NCI-H1694 (cell line): ENCODE data around the gene KNDC1.
"Not testable (repeated sequence)": the region's sequence is repeated elsewhere in the genome, so short reads cannot be mapped to it uniquely, and the experiment has no call there.

Experiments used
- DNase-seq: peaks from one replicate; lab custom pipeline; 2025; lab: John Stamatoyannopoulos, UW

The KNDC1 gene

DNA sequence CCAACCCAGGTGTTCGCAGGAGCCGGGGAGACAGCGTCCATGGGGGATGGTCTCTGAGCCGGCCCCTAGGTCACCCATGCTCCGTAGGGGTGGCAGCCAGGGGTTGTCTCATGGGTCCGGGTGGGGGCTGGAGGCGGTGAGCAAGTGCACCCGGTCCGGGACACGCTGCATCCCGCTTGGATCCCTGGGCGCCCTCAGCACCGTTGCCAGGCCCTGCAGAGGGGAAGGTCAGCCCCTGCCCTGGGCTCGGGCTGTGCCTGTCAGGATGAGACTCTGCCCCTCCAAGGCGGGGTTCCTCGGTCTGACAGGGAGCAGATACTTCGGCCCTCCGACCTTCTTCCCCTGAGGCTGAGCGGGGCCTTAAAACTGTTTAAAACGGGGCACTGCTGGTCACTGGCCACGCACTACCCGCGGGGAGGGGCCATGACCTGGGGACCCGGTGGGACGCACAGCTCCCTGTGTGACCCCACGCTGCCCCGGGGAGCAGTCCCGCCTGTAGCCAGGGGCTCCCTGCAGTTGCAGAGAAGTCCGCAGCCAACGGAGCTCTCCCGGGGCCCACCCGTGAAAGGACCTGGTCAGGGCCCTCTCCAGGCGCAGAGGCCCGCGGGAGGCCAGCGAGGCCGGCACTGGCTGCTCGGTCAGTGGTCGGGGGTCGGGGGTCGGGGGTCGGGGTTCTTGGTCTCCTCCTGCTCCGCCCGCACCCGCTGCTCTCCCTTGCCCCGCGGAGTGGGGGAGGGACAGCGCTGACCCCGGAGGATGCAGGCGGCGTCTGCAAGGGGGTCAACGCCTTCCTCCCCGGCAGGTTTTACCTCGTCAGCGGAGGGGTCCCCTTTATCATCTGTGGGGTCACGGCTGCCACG lies 33.4 kb upstream of the KNDC1 start:
- no peak for DNase-seq

- DNase-seq: no peak
Observed at GRCh38 chr10:133127291-133128125, 32.5 kb upstream of the KNDC1 start.

DNA sequence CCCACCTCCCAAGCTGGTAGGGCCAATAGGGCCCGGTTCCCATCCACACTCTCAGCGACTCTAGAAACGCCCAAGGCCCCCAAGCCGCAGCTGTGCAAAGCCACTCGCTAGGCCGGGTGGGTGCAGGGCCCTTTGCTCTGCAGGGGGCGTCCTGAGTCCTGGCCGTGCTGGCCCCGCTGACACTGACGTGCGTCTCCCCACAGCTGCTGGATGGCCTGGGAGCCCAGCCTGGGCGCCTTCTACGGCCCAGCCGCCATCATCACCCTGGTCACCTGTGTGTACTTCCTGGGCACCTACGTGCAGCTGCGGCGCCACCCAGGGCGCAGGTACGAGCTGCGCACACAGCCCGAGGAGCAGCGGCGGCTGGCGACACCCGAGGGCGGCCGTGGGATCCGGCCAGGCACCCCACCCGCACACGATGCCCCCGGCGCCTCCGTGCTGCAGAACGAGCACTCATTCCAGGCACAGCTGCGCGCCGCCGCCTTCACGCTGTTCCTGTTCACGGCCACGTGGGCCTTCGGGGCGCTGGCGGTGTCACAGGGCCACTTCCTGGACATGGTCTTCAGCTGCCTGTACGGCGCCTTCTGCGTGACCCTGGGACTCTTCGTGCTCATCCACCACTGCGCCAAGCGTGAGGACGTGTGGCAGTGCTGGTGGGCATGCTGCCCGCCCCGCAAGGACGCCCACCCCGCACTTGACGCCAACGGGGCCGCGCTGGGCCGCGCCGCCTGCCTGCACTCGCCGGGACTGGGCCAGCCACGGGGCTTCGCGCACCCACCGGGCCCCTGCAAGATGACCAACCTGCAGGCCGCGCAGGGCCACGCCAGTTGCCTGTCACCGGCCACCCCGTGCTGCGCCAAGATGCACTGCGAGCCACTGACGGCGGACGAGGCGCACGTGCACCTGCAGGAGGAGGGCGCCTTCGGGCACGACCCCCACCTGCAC lies 31.6 kb upstream of the KNDC1 start:
- DNase-seq: no peak

DNA sequence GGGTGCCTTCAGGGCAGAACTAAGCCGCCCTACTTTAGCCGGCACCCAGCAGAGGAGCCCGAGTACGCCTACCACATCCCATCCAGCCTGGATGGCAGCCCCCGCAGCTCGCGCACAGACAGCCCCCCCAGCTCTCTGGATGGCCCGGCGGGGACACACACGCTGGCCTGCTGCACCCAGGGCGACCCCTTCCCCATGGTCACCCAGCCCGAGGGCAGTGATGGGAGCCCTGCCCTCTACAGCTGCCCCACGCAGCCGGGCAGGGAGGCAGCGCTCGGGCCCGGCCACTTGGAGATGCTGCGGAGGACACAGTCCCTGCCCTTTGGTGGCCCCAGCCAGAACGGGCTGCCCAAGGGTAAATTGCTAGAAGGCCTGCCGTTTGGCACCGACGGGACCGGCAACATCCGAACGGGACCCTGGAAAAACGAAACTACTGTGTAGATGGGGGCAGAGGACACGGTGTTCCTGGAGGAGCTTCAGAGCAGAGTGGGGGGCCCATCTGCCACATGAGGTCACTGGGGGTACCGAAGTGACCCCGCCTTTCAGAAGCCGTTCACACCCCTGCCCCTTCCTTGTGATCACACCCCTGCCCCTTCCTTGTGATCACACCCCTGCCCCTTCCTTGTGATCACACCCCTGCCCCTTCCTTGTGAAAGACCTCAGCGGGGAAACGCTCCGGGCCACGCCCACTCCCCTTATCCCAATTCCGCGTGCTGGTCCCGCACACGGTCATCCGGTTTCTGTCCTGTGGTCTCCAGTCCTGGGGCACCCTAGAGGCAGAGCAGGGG lies 30.8 kb upstream of the KNDC1 start:
- no peak for DNase-seq

DNA sequence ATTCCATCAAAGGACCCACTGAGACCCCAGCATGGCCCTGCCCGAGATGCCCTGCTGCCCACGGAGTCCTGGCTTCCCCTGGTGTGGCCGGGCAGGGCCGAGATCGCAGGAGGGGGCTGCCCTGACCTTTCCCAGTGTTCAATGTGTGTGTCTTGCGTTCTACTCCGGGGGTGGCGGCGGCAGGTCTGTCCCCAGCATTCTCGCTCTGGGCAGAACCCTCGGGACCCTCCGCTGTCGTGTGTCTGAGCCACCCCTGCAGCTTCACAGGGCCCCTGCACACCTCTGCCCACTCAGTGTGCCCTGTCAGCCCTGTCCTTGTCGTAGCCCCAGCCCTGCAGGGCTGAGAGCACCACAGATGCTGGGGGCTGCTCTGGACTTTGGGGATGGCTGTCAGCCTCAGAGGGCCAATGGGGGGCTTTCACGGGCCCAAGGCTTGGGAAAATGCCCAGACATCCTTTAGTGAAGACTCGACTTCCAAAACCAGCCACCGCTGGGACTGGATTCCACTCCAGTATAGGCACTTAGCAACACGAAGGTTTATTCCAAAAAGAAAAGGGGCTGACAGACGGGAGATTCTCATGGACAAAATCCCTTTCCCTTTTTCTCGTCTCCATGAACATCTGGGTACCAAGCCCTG lies 30.0 kb upstream of the KNDC1 start:
- no peak for DNase-seq

DNA sequence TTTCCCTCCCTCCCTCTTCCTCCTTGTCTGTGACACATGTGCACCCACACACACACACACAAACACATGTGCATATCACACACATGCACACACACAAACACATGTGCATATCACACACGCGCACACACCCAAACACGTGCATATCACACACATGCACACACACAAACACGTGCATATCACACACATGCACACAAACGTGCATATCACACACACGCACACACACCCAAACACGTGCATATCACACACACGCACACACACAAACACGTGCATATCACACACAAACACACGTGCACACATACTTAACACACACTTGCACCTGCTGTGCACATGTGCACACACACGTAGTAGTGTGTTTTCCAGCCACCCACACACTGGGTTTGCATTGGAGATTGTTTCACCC lies 29.4 kb upstream of the KNDC1 start:
- DNase-seq: no peak

DNA sequence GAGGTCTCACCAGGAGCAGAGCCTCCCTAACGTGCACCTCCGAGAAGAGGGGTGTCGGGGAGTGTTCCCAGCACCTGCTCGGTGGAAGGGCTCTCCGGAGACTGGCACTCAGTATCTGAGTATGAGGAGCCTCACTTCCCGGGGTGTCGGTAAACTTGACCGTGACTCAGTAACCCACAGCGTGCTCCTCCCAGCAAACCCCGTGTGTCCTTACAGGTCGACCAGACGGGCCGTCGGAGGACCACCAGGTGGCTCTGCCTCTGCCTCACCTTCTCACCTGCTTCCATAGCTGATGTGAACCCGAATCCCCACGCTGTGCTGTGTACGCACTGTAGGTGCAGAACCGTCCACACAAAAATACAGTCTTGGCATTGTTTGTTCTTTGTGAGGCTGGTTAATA lies 29.0 kb upstream of the KNDC1 start:
- no peak for DNase-seq

- DNase-seq: no peak
Observed at GRCh38 chr10:133131734-133132472, 28.1 kb upstream of the KNDC1 start.

DNA sequence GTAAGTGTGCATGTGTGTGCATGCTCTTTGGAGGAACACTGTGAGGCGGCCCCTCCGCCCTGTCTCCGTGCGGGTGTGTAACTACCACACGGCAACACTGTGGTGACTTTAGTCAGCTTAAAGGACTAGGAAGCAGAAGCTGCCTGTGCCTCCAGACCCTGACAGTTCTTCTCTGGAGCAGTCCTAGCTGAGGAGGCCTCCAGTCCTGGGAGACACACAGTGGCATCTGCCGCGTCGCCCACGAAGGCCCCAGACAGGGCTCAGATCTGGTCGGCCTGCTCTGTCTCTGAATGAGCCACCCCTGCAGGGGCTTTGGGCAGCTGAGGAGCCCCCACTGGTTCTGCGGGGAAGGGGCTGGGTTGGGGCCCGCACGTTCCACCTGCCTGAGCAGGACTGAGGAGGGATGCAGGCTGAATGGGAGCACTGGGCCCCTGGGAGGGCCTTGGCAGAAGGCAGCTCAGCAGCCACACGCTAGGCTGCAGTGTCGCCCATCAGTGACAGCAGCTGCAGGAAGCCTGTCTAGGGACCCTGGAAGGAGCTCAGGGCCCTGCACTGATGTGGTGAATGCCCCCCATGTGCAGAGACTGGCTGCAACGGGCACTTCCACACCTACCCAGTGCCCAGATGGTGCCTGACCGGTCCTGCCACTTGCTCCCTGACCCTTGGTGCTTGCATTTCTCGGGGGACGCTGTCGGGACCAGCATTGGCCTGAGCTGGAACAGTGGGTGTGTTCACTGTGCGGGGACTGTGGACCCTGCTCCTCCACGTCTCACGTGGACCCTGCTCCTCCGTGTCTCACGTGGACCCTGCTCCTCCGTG lies 27.3 kb upstream of the KNDC1 start:
- no peak for DNase-seq

DNA sequence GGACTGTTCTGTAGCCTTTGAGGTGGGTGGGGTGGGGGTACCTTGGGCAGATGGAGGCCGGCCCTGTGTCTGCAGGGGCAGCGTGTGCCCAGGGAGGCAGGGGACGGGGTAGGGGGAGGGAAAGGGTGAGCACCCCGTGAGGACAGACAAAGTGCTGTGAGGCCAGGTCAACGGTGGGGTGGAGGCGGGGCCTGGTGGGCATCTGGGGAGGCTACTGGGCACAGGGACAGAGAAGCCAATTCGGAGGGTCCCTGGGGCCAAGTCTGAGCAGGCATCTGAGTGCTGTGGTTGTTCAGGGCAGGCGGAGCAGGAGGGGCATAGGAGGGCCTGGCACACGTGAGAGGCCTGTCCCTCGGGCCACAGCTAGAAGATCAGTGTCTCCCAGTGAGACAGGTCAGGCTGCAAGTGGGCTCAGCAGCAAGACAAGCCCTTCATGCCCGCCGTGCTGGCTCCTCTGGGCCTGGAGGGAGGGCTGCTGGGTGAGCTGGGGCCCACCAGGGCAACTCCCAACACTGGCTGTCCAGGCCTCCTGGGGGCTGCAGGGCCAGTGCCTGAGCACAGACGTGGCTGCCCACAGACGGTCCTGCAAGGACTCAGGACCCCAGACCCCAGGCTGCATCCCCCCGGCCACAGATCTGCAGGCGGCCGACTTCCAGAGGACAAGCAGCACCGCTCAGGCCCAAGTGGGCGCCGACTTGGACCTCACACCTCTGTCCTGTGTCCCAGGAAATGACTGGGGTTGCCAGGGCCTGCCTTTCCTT lies 26.4 kb upstream of the KNDC1 start:
- DNase-seq: no peak

GRCh38 chr10:133134411-133135115 lies 25.5 kb upstream of the KNDC1 start:
- DNase-seq: no peak

- DNase-seq: no peak
Observed at GRCh38 chr10:133135116-133135465, 24.9 kb upstream of the KNDC1 start.

DNA sequence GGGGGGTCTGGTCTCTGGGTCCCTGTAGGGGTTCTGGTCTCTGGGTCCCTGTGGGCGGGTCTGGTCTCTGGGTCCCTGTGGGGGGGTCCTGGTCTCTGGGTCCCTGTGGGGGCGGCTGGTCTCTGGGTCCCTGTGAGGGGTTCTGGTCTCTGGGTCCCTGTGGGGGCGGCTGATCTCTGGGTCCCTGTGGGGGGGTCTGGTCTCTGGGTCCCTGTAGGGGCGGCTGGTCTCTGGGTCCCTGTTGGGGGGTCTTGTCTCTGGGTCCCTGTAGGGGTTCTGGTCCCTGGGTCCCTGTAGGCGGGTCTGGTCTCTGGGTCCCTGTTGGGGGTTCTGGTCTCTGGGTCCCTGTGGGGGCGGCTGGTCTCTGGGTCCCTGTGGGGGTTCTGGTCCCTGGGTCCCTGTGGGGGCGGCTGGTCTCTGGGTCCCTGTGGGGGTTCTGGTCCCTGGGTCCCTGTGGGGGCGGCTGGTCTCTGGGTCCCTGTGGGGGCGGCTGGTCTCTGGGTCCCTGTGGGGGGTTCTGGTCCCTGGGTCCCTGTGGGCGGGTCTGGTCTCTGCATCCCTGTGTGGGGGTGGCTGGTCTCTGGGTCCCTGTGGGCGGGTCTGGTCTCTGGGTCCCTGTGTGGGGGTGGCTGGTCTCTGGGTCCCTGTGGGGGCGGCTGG lies 22.4 kb upstream of the KNDC1 start:
- DNase-seq: not testable (repeated sequence)

DNA sequence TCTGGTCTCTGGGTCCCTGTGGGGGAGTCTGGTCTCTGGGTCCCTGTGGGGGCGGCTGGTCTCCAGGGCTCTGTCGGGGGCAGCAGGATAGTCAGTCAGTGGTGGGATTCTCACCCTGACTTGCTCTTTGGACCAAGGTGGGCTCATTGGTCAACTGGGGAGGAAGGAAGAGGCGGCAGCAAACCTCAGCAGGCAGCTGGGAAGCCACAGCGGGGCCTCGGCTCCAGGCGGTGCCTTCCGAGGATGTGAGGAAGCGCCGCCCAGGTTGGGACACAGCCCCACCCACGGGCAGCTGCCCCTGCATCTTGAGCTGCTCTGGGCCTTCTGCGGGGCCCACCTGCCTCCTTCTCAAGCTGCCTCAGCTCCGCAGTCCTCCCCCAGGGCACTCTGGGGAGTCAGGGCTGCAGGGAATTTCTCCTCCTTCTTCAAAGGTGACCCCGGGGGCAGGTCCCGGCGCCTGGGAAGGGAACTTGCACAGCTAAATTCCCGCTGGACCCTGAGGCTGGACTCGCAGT lies 20.4 kb upstream of the KNDC1 start:
- DNase-seq: no peak

- no peak for DNase-seq
Observed at GRCh38 chr10:133140417-133141143, 19.4 kb upstream of the KNDC1 start.
